Umbilical cord (tissue), 2 donors: ENCODE measurements around the gene JAKMIP3. TPM values are rescaled to one million over a fixed set of nuclear protein-coding genes. Genes with fewer than 3 reads are reported as not detected.

Experiments
- DNase-seq: peaks from one replicate; pipeline ENCODE4 v3.0.0-alpha.2; 2015; ENCODE audit warnings: low spot score
- total RNA-seq: library from RNA; depleted of rRNA; stranded (reverse); fragments of >200 nt; gene quantifications from one replicate; pipeline ENCODE4 v1.2.3, GENCODE V29; 2014; ENCODE audit warnings: low replicate concordance; ENCODE audit not compliant: insufficient read depth

The JAKMIP3 gene
- total RNA-seq, 1 donor from 2014 or later: 0.72 TPM

GRCh38 chr10:132043861-132044695 lies 21.7 kb upstream of the JAKMIP3 start:
- DNase-seq: no peak

- no peak for DNase-seq
These were observed 20.9 kb upstream of the JAKMIP3 start for GRCh38 chr10:132044803-132045202.

DNA sequence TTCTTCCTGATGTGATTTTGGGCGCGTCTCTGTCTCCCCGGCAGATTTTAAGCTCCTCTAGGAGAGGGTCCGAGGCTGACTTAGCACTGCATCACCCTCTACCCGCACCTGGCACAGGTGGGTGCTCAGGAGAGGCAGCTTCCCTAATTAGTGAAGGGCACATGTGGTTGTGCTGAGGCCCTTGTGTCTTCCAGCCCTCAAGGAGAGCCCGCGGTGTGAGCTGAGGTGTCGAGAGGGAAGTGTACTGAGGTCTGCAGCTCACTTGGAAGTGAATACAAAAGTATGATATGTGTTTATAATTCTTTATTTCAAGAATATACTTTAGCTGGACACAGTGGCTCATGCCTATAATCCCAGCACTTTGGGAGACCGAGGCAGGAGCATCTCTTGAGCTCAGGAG lies 20.4 kb upstream of the JAKMIP3 start:
- no peak for DNase-seq

DNA sequence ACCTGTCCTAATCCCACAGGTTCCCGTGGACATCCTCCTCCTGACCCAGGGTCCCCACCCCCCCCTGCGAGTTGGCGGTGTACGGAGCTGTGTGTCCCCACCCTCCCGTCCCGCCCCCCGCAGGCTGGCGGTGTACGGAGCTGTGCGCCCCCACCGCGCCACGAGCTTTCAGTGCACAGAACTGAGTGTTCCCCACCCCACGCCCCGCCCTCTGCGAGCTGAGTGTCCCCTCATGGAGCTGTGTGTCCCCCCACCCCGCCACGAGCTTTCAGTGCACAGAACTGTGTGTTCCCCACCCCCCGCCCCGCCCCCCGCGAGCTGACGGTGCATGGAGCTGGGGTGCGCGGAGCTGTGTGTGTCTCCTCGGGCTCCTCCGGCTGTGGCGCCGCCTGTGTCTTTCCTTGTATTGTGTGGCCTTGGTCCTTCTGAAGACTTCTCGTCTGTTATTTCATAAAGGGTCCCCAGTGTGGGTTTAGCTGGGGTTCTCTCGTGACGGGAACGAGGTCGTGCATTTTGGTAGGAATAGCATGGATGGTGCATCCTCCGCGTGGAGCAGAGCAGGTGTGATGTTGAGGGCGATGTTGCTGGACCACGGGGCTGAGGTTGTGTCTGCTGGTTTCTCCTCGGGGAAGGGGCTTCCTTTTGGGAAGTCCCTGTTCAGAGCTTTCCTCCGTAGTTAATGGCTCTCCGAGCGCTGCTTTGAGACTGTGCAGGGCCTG lies 18.0 kb upstream of the JAKMIP3 start:
- DNase-seq: no peak

DNA sequence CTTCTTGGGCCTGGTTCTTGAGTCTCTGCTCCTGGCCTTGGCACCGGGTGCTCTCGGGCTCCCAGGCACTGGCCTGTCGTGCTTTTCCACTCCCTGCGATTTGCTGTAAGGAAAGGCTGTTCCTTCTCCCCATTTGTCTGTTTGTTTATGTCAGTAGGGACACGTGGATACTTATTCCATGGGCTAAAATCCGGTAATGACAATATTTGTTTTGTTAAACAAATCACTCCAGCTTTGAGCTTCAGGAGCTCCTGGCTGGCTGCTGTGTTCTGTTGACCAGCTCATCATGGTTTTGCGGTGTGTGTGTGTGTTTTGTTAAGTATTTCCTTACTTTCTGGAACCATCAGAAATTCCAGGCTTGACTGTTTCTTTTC lies 17.5 kb upstream of the JAKMIP3 start:
- no peak for DNase-seq

- DNase-seq: no peak
These were observed 15.6 kb upstream of the JAKMIP3 start for GRCh38 chr10:132050191-132050590.

DNA sequence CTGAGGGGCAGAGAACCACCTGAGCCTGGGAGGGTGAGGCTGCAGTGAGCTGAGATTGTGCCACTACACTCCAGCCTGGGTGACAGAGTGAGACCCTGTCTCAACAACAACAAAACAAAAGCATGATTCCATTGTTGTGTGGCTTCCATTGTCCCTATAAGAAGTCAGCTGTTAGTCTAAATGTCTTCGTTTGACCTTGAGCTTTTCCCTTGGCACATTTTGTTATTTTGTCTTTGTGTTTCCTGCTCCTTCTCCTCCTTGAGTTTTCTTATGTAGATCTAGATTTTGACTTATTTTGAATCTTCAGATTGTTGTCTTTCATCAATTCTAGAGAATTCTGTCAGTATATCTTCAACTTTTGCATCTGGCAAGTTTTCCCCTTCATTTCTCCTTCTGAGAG lies 13.6 kb upstream of the JAKMIP3 start:
- no peak for DNase-seq

- no peak for DNase-seq
These were observed 11.2 kb upstream of the JAKMIP3 start for GRCh38 chr10:132054564-132054963.

DNA sequence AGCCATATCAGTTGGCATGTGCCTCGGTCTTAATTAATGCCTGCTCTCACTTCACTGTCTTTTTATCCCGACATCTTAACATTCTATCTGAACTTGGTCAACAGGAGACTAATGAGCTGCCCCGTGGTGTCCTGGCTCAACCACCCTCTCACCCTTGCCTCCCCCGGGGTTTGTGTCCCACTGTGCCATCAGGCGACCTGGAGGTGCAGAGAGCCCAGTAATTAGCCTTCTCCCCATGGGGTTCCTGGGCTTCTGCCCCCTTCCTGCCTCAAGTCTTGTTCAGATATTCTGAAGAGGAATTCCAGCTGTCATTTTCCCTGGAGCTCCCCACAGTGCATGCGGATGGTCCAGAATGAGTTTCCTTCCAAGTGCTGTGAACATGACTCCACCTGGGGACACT lies 10.1 kb upstream of the JAKMIP3 start:
- no peak for DNase-seq

GRCh38 chr10:132056663-132057062 lies 9.1 kb upstream of the JAKMIP3 start:
- DNase-seq: no peak

GRCh38 chr10:132057191-132057681 lies 8.5 kb upstream of the JAKMIP3 start:
- DNase-seq: no peak

- no peak for DNase-seq
These were observed 7.5 kb upstream of the JAKMIP3 start for GRCh38 chr10:132058111-132058745.

DNA sequence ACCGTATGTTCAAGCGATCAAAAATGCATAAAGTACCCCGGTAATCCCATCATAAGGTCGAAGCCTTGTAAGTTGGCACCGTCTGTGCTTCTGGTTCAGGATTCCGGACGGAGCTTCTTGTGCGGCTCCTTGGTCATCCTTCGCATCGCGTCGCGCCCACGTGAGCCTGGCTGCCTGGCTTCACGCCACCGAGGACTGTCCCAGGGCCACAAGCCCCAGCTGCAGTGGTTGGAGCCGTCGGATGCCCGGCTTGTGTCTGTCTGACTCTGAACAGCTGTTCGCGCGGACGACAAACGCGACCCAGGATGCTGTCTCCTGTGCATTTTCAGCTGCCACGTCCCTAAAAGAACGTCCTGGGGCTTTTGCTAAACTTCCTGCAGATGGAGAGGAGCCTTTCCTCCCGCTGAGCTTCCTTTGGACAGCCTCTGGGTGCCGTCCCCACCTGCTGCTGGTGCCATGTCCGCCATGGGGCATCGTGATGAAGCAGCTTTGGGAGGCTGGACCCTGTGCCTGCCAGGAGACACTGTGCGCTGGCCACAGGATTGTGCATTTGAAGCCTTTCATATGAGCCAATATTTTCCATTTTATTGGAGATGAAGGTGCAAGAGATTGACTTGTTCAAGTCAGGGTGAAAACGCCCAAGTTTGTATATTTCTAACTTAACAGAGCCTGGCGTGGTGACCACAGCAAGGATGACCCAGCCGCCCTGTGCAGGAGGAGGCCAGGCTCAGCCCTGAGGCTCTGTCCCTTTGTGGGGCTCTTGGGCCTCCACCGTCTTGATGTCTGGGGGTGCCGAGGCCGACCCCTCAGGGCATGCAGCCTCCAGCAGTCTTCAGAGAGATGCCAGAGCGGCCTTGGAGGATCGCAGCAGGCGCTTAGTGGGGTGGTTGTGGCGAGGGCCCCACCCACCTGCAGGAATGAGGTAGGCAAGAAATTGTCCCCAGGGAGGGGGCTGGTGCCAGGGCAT lies 6.7 kb upstream of the JAKMIP3 start:
- DNase-seq: no peak

GRCh38 chr10:132059760-132060508 lies 5.8 kb upstream of the JAKMIP3 start:
- peak; percentile 1 for DNase-seq

GRCh38 chr10:132061030-132061429 lies 4.7 kb upstream of the JAKMIP3 start:
- no peak for DNase-seq

DNA sequence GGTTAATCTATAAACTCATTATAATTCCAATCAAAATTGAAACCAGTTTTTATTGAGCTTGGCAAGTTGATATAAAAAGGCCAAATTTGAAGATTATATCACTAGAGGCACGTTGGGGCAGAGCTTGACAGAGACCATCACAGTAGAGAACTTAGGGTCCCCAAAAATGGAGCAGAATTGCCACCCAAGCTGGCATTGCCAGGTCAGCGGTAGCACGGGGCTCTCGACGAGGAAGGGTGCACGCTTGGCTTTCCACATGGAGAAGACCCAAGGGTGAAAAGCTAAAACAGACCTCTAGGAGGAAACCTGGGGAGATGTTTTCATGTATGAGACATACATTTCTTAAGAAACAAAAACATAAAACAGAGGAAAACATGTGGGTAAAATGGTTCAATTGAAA lies 4.3 kb upstream of the JAKMIP3 start:
- no peak for DNase-seq

- DNase-seq: no peak
These were observed 3.6 kb upstream of the JAKMIP3 start for GRCh38 chr10:132062116-132062515.

GRCh38 chr10:132062641-132063390 lies 2.9 kb upstream of the JAKMIP3 start:
- no peak for DNase-seq

- no peak for DNase-seq
These were observed 2.3 kb upstream of the JAKMIP3 start for GRCh38 chr10:132063432-132063831.
